Ishikawa (cell line): ENCODE results near the gene KCNN4.

ENCODE experiments used
- CEBPB ChIP-seq: IDR thresholded peaks from 2 replicates; pipeline ENCODE4 v1.6.1; 2012
- CREB1 ChIP-seq: IDR thresholded peaks from 2 replicates; pipeline ENCODE4 v1.6.1; 2012; ENCODE audit warnings: low read depth
- EGR1 ChIP-seq: IDR thresholded peaks from 2 replicates; pipeline ENCODE4 v1.6.1; 2012
- EP300 ChIP-seq: IDR thresholded peaks from 2 replicates; pipeline ENCODE4 v1.6.1; 2012; ENCODE audit warnings: borderline replicate concordance
- FOXM1 ChIP-seq: IDR thresholded peaks from 2 replicates; pipeline ENCODE4 v1.6.1; 2012; ENCODE audit warnings: low read depth, borderline replicate concordance
- MAX ChIP-seq: IDR thresholded peaks from 2 replicates; pipeline ENCODE4 v1.6.1; 2012
- NFIC ChIP-seq: IDR thresholded peaks from 2 replicates; pipeline ENCODE4 v1.6.1; 2012
- RAD21 ChIP-seq: IDR thresholded peaks from 2 replicates; pipeline ENCODE4 v1.6.1; 2012; ENCODE audit warnings: low read depth
- REST ChIP-seq: IDR thresholded peaks from 2 replicates; pipeline ENCODE4 v1.6.1; 2012; ENCODE audit warnings: low read depth, mild to moderate bottlenecking
- TAF1 ChIP-seq: IDR thresholded peaks from 2 replicates; pipeline ENCODE4 v1.6.1; 2012; ENCODE audit warnings: low read depth, mild to moderate bottlenecking
- TCF12 ChIP-seq: IDR thresholded peaks from 2 replicates; pipeline ENCODE4 v1.6.1; 2012; ENCODE audit warnings: low read depth
- TEAD4 ChIP-seq: IDR thresholded peaks from 2 replicates; pipeline ENCODE4 v1.6.1; 2012
- USF1 ChIP-seq: IDR thresholded peaks from 2 replicates; pipeline ENCODE4 v1.6.1; 2012
- YY1 ChIP-seq: IDR thresholded peaks from 2 replicates; pipeline ENCODE4 v1.6.1; 2012; ENCODE audit warnings: low read depth
- ZBTB7A ChIP-seq: IDR thresholded peaks from 2 replicates; pipeline ENCODE4 v1.6.1; 2012; ENCODE audit warnings: low read depth

Gene KCNN4

GRCh38 chr19:43748685-43749084 is 32.1 kb downstream of the KCNN4 start:
- TF ChIP-seq ZBTB7A = no peak
- no peak for TF ChIP-seq RAD21
- no peak for TF ChIP-seq YY1
- no peak for TF ChIP-seq TCF12
- no peak for TF ChIP-seq EP300
- no peak for TF ChIP-seq TEAD4
- TF ChIP-seq CREB1 = no peak
- no peak for TF ChIP-seq CEBPB
- no peak for TF ChIP-seq EGR1
- no peak for TF ChIP-seq REST
- TF ChIP-seq MAX = no peak
- TF ChIP-seq FOXM1 = no peak
- no peak for TF ChIP-seq NFIC
- TF ChIP-seq USF1 = no peak
- TF ChIP-seq TAF1 = no peak

- TF ChIP-seq REST = no peak
- no peak for TF ChIP-seq CEBPB
- no peak for TF ChIP-seq CREB1
- no peak for TF ChIP-seq EP300
- TF ChIP-seq YY1 = no peak
- TF ChIP-seq EGR1 = no peak
- TF ChIP-seq TCF12 = no peak
- no peak for TF ChIP-seq USF1
Measured at GRCh38 chr19:43748205-43748594, 32.6 kb downstream of the KCNN4 start.

- TF ChIP-seq CEBPB = no peak
- no peak for TF ChIP-seq FOXM1
- no peak for TF ChIP-seq EP300
- no peak for TF ChIP-seq RAD21
- TF ChIP-seq ZBTB7A = no peak
- no peak for TF ChIP-seq TCF12
- no peak for TF ChIP-seq TEAD4
- no peak for TF ChIP-seq YY1
- no peak for TF ChIP-seq USF1
- no peak for TF ChIP-seq EGR1
- no peak for TF ChIP-seq CREB1
- no peak for TF ChIP-seq NFIC
- no peak for TF ChIP-seq MAX
- TF ChIP-seq TAF1 = no peak
- TF ChIP-seq REST = no peak
Measured at GRCh38 chr19:43747557-43748204, 33.1 kb downstream of the KCNN4 start.

- TF ChIP-seq YY1 (no peak), REST (no peak), EGR1 (no peak), TAF1 (no peak), ZBTB7A (no peak), FOXM1 (no peak), CEBPB (no peak), TCF12 (no peak), RAD21 (no peak), TEAD4 (no peak), USF1 (no peak), EP300 (no peak), NFIC (no peak)
Measured at GRCh38 chr19:43743059-43743458, 37.7 kb downstream of the KCNN4 start.
